CD4-positive, alpha-beta T cell treated with Interleukin-6 for 4 hours (primary cell): ENCODE measurements around the gene DICER1.

Experiments
- DNase-seq: peaks from one replicate; pipeline ENCODE4 v3.0.0-alpha.2; 2020; ENCODE audit warnings: mixed read lengths

The DICER1 gene

GRCh38 chr14:95078867-95079266 is 78.5 kb downstream of the DICER1 start:
- DNase-seq = no peak

DNA sequence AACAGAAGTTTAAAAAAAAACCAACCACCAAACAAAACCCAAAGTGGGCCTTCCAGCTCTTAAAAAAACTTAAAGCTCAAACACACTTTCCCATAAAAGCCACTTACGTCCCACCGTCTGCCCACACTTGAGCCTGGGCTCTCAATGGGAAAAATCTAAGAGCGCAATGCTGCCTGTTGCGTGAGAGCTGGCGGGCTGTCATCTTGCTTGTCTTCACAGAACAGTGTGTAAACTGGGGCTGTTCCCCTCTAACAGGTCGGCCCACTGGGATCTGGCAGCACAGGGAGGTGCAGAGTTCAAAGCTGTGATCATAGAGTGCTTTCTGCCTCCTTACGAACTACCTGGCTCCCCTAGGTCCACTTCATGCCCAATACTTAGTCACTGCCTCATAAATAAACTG is 80.0 kb downstream of the DICER1 start:
- no peak for DNase-seq

DNA sequence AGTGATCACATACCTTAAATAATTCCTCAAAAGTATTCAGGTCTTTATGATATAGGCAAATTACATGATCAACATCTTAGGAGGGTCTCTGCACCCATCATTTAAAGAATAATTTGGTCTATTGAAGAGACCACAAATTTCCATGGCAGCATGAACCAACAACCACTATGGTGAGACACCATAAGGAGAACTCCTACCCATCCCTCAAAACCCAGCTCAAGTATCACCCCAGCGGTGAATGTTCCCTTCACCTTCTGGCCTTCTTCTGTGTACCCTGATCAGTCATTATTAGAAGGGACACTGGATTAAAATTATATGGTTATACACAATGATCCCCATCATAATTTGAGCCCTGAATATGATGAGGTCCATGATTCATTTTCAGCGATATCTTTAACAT is 81.5 kb downstream of the DICER1 start:
- no peak for DNase-seq

DNA sequence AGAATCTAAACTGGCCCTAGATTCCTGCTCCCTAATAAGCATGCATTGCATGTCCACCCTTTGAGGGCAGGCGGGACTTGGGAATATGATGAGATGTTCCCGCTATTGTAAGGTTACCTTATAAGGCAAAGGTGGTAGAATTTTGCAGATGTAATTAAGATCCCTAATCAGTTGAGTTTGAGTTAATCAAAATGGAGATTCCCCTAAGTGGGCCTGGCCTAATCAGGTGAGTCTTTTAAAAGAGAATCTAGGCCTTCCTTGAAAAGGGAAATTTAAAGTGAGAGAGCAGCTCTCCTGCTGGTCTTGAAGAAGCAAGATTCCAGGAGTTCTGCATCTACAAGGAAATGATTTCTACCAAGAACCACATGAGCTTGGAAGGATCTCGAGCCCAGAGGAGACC is 83.4 kb downstream of the DICER1 start:
- DNase-seq = no peak

DNA sequence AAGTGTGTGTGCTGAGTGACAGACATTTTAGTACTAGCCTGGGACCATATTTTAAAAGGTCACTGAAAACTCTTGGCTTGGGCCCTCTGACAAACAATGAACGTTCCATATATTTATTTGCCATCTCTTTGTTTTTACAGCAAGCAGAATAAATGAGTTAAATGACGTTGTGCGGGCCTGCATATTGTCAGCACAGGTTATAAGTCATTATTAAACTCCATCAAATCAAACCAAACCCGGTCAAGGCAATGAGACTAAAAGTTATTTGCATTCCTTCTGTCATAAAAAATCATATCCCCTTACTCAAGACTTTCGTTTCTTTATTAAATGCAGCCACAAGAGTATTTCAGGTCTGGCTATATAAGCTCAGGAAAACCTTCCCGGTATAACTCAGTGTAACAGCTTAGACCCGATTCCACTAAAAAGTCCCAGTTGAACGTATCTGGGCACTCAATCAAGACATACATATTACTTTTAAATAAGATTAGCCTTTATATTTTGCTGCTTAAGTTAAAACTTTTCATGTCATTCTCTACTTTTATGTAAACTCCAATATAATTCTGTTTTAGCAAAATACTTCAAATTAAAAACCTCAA is 84.9 kb downstream of the DICER1 start:
- no peak for DNase-seq

DNA sequence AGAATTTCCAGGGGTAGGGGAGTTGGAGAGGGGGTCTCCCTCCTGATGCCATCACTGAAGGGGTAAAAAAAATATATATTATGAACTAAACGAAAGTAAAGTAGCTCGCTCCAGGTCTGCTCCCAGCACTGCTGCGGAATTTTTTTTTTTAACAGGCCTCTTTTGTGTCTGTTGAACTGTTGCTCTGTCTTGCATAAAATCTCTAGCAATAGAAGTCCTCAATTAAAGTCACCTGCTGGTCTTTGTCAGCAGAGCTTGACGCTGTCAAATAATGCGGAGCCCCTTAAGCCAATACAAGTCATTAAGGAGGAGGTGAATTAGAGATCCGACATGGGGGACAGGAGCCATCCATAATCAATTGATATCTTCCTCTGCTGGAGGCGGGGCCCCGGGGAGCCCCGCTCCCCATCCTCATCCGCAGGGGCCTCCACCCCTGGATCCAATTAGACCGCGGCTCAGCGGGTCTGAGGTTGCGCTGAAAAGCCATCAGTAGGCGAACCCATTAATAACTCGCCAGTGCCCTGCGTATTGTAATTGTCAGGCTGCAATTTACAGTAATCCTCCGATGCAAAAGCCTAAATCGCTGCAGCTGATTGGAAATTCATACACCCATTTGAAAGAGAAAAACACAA is 85.6 kb downstream of the DICER1 start:
- no peak for DNase-seq

DNA sequence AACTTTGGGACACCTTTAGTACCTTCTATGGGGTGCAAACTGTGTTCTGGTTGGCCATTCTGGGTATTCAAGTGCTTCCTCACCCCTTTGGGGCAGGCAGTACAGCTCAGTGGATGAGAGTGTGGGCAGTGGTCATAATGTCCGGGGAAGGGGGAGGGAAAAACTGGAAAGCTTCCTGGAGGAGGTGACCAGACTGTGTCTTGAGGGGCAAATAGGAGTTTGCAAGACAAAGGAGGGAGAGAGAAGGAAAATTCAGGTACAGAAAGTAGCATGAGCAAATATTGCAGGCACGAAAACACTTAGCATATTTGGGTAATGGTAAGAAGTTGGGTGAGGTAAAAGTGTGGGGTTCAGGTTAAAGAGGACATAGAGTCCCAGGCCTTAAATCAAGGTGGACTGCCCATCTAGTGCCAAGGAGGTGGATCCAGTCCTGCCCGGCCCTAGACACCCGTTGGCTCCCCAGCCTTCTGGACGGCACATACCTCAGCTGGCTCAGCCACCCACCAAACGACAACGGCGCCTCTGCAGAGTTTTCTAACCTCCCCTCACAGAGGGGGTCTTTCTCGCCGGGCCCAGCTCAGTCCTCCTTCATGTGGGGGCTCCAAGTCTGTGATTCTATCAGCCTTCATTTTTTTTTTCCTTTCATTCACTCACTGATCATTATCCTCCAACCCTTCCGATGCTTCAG is 86.4 kb downstream of the DICER1 start:
- DNase-seq = no peak

DNA sequence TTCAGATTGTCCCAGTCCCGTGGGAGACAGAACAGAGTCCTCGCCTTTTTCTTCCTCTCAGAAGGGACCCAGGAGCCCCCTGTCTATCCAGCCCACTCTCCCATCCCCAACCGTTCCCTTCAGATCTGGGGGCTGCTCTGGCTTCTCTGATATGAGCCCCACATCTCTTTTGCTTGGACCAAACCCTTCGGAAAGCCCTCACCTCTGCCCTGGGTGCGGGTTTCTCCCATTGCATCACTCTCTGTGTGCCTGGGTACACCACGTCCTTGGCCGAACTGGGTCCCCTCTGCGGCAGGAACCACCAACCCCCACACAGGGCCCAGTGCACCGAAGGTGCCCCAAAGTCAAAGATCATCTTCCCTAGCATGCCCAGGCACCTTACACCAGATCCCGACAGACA is 87.8 kb downstream of the DICER1 start:
- DNase-seq = no peak

DNA sequence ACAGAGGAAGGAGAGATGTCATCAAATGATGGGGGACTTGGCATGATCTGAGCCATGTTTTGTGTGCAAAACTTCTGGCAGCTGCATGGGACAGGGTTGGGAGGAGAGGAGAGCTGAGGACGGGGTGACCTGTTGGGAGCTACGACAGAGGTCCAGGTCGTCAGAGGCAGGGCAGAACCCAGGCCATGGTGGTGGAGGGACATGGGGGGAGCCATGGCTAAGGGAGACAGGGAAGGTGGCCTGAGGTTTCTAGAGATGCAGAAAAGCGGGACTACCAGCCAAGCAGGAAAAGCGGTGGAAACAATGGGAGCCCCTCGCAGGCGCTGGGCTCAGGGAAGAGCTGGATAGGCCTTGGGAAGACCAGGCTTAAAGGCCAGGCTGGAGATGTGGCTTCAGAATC is 88.3 kb downstream of the DICER1 start:
- no peak for DNase-seq

GRCh38 chr14:95068521-95068920 is 88.8 kb downstream of the DICER1 start:
- no peak for DNase-seq

- no peak for DNase-seq
Observed at GRCh38 chr14:95068080-95068479, 89.2 kb downstream of the DICER1 start.

GRCh38 chr14:95067526-95067925 is 89.8 kb downstream of the DICER1 start:
- DNase-seq = no peak

- no peak for DNase-seq
Observed at GRCh38 chr14:95066427-95066986, 90.8 kb downstream of the DICER1 start.

- DNase-seq = no peak
Observed at GRCh38 chr14:95065411-95065810, 91.9 kb downstream of the DICER1 start.

GRCh38 chr14:95064734-95065133 is 92.6 kb downstream of the DICER1 start:
- no peak for DNase-seq

DNA sequence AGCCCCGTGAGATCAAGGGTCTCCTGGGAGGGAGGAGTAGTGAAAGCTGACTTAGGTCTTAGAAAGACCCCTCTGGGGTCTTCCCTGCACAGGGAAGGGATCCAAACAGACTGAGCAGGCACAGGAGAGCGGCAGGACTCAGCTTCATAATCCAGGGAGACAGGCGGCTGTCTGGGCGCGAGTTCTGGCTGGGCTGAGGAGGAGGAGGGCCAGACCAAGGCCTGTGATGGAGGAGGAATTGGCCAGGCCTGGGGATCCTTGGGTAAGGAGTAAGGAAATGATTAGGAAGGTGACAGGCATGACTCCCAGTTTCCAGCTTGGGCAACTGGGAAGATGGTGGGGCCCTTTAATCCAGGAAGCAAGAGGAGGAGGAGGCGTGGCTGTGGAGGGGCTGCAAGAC is 93.1 kb downstream of the DICER1 start:
- no peak for DNase-seq

DNA sequence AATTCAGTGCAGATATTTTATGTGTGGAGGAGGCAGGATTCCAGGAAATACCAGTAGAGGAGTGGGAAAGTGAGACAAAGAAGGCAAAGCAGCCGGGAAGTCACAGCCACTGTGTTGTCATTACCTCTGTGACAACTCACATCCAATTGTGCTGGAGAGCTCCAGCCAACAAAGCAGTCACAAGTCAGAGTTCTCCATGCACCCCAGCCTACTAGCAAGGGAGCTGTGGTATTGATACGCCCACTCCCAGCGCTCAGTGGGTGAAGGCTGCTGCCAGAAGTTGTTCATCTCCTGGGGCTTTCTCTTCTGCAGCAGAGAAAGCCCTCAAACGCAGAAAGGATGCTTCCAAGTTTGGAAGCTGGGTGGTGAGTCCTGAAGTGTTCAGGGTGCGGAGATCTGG is 93.9 kb downstream of the DICER1 start:
- DNase-seq = no peak

DNA sequence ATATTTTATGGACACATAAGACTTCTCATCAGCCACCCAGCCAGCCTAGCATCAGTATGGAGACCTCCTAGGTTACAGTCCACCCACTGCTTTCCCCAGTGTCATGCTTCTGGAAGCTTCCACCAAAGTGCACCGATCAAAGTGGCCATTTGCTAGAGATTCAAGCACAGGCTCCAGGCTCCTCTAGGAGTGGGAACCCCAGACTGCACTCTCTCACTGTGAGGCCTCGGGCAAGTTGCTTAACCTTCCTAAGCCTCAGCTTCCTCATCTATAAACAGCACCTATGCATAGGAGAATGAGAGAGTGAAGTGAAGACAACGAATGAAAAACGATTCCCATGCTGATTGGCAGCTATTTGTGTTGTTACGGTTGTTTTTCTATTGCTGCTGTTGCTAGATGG is 94.4 kb downstream of the DICER1 start:
- DNase-seq = no peak

DNA sequence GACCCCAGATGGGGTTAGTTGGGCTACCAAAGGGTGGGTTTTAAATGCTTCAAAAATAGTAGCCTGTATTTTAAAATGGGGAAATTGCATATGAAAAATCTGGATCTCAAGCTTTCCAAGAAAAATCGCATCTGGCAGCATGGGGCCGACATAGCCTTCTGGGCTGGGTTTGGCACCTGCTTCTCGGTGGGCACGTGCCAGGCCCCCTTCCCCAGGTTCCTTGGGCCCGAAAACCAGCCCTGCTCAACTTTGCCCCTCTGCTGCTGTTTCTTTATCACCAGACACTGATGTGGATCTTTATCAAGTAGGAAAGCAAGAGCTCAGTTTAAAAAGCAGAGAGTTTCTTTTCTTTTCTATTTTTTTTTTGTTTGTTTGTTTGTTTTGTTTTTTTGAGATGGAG is 95.1 kb downstream of the DICER1 start:
- no peak for DNase-seq

- no peak for DNase-seq
Observed at GRCh38 chr14:95061317-95062093, 95.8 kb downstream of the DICER1 start.

DNA sequence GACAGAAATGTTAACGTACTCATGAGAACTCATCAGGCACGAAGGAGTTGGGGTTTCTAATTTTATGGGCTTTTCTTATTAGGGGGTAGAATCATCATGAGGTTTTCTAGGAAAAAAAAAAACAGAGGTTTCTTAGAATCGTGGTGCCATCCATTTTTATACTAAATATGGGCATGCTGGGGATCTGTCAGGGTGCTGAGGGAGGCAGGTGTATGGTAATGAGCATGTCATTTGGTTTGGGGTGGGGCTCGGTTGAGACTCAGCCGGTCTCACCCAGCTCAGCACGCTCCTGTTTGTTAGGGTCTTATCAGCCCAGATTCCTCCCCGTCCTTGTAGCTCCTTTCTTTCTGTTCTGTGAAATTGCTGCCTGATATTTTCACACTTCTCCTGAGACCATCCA is 98.2 kb downstream of the DICER1 start:
- DNase-seq = no peak

GRCh38 chr14:95058491-95058890 is 98.8 kb downstream of the DICER1 start:
- no peak for DNase-seq

GRCh38 chr14:95057851-95058250 is 99.5 kb downstream of the DICER1 start:
- no peak for DNase-seq
